Measurements from ENCODE around the gene CASTOR1. TPM values are rescaled to one million over a fixed set of nuclear protein-coding genes. Genes with fewer than 3 reads are reported as not detected.
A peak's percentile ranks its signal among the peaks of the same experiment; 100 is the strongest.

Gene CASTOR1
- total RNA-seq, 1 donor from 2014 or later, result 15.9 TPM

DNA sequence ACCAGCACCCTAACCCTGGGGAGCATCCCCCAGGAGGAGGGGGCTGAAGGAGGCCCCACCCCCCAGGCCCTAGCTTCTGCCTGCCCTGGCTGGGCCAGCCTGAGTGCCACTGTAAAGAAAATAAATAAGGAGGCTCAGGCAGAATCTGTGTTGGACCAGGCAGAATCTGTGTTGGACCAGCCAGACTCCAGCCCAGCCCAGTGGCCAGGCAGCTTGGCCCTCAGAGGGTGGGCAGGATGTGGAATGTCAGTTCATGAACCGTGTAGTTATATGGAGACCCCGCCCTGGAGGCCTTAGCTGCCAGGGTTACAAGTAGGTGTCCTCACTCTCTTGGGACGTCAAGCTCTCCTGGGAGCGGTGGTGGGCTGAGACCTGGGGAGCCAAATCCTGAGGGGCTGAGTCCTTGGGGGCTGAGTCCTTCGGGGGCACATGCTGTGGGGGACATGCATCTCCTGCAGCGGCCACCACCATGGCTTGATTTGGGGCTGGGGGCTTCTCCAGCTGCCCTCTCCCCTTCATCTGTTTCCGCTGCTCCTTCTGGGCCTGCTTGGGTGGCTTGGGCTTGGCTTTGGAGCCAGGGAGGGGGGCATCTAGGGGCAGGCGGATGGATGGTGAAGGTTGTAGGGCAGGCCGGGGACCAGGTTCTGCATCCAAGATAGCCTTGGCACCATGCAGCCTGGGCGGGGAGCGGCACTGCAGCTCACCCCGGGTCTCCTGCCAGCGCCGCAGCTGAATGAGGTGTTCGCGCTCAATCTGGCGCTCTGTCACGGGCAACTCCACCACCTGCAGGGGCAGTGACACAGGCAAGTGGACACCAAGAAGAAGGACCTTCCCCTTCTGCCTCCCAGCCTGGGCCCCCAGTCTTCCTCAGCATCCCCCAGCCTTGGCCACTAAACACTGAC is 3.0 kb upstream of the CASTOR1 start:
- TF ChIP-seq, protein P1, sequence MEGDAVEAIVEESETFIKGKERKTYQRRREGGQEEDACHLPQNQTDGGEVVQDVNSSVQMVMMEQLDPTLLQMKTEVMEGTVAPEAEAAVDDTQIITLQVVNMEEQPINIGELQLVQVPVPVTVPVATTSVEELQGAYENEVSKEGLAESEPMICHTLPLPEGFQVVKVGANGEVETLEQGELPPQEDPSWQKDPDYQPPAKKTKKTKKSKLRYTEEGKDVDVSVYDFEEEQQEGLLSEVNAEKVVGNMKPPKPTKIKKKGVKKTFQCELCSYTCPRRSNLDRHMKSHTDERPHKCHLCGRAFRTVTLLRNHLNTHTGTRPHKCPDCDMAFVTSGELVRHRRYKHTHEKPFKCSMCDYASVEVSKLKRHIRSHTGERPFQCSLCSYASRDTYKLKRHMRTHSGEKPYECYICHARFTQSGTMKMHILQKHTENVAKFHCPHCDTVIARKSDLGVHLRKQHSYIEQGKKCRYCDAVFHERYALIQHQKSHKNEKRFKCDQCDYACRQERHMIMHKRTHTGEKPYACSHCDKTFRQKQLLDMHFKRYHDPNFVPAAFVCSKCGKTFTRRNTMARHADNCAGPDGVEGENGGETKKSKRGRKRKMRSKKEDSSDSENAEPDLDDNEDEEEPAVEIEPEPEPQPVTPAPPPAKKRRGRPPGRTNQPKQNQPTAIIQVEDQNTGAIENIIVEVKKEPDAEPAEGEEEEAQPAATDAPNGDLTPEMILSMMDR (IDR thresholded peaks at IDR 0.05), result no peak
- Histone ChIP-seq H3K27ac (peak overlapping the region; percentile 92), H3K36me3 (peaks cover 57% of the 10 kb centered on the region), H3K27me3 (no peaks in the 10 kb centered on the region), H3K4me1 (peaks cover 50% of the 10 kb centered on the region), H3K9me3 (no peaks in the 10 kb centered on the region), H3K4me3 (no peak overlapping the region)
- ATAC-seq, result no peak
- intact Hi-C loops (cut with DNase I), result no loop called here
- DNase-seq, result no peak

DNA sequence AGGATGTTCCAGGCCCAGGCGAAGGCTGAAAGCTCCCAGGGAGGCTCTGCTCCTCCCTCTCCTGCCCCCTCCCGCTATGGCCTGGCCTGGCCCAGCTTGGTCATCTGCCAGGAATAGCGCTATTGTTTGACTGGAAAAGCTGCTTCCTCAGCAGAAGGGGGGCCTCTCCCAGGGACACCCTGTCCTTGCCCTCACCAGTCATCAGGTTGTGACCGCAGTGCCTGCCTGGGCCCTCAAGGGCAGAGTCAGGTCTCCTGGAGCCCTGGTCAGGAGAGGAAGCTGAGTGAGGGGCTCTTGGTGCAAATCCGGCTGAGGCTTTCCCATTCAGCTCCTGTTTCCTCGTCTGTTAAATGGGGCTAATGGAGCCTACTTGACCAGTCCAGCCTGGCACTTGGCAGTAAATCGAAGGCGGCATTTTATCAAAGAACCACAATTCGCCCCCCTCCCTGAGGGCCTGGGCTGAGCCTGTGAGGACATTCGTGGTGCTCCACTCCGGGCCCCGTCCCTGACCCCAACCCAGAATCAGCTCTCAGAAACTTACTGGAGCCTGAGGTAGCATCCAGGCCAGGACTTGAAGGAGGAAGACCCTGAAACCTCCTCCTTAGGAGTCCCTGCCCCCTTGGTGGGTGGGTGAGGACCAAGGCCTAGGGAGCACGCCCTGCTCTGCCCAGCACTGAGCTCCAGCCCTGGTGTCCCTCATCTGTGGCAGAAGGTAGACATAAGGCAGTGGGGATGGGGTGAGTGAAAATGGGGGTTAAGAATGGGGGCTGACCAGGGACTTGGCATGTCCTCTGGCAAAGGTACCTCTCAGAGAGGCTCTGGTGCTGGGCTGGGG is 2.0 kb upstream of the CASTOR1 start:
- peak; percentile 52 for ATAC-seq
- Histone ChIP-seq H3K27ac (peak overlapping the region; percentile 92), H3K4me3 (no peak overlapping the region), H3K9me3 (no peaks in the 10 kb centered on the region), H3K4me1 (peaks cover 40% of the 10 kb centered on the region), H3K36me3 (peaks cover 46% of the 10 kb centered on the region), H3K27me3 (no peaks in the 10 kb centered on the region)
- peak; percentile 91 for DNase-seq
- TF ChIP-seq, protein P1 (IDR thresholded peaks at IDR 0.05), result no peak
- intact Hi-C loops (cut with DNase I), result no loop called here

DNA sequence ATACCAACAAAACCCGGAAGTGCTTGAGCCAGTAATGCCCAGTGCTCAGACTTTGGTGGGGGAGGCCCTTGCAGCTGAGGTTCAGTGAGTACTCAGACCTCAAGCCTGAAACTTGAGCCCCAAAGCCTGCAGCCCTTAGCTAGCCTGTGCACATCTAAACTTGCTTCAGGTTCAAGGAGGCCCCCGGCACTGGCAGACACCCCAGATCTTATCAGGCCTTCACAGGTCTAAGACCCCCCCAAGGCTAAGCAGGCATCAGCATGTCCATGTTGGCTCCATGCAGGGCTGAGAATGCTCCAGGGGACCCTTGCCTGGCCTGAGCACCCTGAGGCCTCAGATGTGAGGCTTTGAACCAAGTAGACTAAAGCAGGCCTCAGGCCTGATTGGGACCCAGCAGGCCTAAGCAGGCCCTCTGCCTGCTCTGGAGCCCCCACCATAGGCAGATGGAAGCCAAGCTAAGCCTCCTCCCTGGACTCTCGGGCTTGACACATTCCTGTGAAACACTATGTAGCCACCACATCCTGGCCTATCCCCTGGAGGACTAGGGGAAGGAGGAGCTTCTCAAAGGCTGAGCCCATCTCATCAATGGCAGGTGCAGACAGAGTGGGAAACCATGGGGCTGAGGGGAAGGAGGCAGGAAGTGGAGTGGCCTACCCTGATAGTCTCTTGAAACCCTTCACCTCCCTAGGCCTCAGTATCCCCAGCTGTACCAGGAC is 1.2 kb upstream of the CASTOR1 start:
- DNase-seq, result no peak
- Histone ChIP-seq H3K9me3 (no peaks in the 10 kb centered on the region), H3K27ac (peak overlapping the region; percentile 92), H3K4me3 (peak overlapping the region; percentile 97), H3K27me3 (no peaks in the 10 kb centered on the region), H3K4me1 (peaks cover 36% of the 10 kb centered on the region), H3K36me3 (peaks cover 39% of the 10 kb centered on the region)
- TF ChIP-seq, protein P1 (IDR thresholded peaks at IDR 0.05), result no peak
- ATAC-seq, result peak; percentile 1
- intact Hi-C loops (cut with DNase I), result no loop called here

DNA sequence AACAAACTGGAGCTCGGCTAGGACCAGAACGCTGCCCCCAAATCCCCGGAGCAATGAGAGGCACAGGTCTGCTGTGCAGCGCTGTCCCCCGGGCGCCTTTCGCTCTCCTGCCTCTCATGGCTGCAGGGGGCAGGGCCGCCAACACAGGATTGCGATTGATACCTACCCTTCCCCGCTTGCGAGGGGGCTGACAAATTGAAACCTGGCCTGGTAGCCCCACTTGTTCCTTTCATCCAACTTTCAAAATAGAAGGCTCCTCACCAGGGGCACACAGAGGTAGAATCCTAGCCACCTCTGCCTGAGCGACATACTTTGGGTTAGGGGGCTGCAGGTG is 642 bp upstream of the CASTOR1 start:
- Histone ChIP-seq H3K4me1 (peaks cover 36% of the 10 kb centered on the region), H3K27me3 (no peaks in the 10 kb centered on the region), H3K27ac (peak overlapping the region; percentile 92), H3K4me3 (peak overlapping the region; percentile 97), H3K36me3 (peaks cover 39% of the 10 kb centered on the region), H3K9me3 (no peaks in the 10 kb centered on the region)
- DNase-seq, result no peak
- intact Hi-C loops (cut with DNase I), result loop anchor here (5.0 kb wide), 1 partner anchor 97 kb away; the partner anchor contains the start of gene RNF215
- TF ChIP-seq, protein P1 (IDR thresholded peaks at IDR 0.05), result no peak
- ATAC-seq, result no peak

DNA sequence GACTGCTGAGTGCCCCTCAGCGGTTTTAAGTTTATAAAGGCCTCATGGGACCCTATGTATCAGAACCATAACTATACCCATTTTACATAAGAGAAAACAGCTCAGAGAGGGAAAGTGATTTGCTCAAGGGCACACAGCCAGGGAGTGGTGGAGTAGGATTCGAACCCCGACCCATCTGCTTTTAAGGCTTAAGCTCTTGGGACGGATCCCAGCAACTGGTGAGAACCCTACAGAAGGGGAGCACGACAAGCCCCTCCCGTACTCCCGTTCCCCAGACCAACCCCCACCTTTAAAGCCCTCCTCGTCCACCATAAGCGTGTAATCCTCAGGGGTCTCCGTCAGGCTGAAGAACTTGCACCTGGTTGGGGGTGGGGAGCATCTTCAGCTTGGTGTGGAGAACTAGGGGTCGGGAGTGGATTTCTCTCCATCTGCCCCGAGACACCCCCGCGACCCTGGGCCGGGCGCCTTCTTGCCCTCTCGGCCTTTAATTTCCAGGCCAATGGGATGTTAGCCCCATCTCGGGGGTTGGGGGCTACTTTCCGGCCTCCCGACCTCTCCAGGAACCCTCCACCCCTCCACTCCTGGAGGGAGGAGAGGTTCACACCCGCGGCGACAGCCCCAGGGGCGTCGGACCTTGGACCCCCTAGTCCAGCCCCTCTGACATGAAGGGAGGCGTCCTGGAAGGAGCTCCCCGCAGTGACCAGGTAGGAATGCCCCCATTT is 725 bp downstream of the CASTOR1 start:
- ATAC-seq (no peak), DNase-seq (peak; percentile 66)
- H3K27me3 ChIP-seq, result no peaks in the 10 kb centered on the region
- TF ChIP-seq, protein P1 (IDR thresholded peaks at IDR 0.05), result no peak
- H3K27ac ChIP-seq, result peak overlapping the region; percentile 92
- peak overlapping the region; percentile 97 for H3K4me3 ChIP-seq
- H3K4me1 ChIP-seq, result peaks cover 36% of the 10 kb centered on the region
- no peaks in the 10 kb centered on the region for H3K9me3 ChIP-seq
- H3K36me3 ChIP-seq, result peaks cover 30% of the 10 kb centered on the region
- intact Hi-C loops (cut with DNase I), result loop anchor here (5.0 kb wide), 1 partner anchor 99 kb away; the partner anchor contains the start of gene RNF215
